ENCODE measurements around the gene KLRF1.

KLRF1 gene

DNA sequence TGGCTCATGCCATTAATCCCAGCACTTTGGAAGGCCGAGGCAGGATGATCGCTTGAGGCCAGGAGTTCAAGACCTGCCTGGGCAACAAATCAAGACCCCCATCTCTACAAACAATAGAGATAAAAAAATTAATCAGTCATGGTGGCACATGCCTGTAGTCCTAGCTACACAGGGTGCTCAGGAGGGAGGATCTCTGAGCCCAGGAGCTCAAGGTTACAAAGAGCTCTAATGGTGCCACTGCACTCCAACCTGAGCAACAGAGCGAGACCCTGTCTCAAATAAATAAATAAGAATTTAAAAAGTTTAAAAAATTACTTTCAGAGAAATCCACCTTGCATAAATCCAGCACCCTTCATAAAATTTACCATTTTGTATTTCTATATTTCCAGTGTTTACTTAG lies 2.2 kb downstream of the KLRF1 start:
- TF ChIP-seq POLR2A (IDR thresholded peaks at IDR 0.05; ENCODE audit: low read length) (no peak), GATA1 (IDR thresholded peaks at IDR 0.05; ENCODE audit: low read depth, low read length) (no peak)
- DNase-seq: no peak

DNA sequence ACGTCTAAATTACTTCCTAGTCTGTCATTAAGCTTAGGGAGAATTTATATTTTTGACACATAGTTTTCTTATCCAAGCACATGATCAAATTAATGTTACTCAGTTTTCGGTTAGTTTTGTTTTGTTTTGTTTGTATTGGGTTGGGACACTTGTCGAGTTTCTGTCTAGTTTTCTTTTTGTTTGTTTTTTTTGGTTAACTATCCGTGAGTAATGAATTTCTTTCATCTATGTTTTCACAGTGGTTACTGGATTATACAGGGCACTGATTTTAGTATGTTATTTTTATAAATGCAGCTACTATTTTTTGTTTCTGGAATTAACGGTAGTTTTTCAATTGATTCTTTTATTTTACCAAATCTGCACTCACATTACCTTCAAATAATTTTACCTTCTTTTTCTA lies 2.7 kb downstream of the KLRF1 start:
- TF ChIP-seq GATA1 (IDR thresholded peaks at IDR 0.05; ENCODE audit: low read depth, low read length) (no peak), POLR2A (IDR thresholded peaks at IDR 0.05; ENCODE audit: low read length) (no peak)
- no peak for DNase-seq

DNA sequence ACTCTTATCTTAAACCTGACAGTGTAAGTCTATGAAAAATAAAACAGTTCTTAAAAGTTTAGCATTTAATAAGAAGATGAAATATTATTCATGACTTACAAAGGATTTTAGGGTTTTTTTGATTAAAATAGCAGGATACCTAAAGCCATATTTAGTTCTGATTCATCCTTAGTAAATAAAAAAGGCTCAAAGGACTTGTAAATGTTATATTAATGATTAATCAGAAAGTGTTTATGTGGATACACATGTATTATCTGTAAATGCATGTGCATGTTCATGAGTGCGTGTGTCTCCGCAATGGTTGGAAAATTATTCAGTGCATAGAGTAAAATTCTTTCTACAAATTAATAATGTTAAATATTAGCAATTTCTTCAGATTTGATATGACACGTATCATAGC lies 4.4 kb downstream of the KLRF1 start:
- no peak for DNase-seq
- TF ChIP-seq POLR2A (IDR thresholded peaks at IDR 0.05; ENCODE audit: low read length) (no peak), GATA1 (IDR thresholded peaks at IDR 0.05; ENCODE audit: low read depth, low read length) (no peak)

DNA sequence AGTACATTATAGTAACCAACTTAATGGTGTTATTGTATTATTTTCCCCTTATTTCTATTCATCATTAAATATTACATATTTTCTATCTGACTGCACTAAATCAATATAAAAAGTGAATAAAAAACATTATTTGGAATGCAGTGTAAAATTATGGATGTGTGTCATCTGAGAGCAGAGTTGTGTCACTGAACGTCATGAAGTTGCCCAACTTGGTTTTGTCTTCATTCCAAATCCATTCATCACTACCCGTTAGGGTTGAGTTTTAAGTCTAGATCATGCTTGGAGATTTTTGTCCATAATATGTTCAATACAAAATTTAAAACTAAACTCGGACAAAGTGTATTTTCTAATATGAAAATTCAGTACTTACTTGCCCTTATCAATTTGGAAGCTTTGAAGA lies 16.1 kb downstream of the KLRF1 start:
- no peak for TF ChIP-seq POLR2A (IDR thresholded peaks at IDR 0.05; ENCODE audit: low read length)
- TF ChIP-seq GATA1 (IDR thresholded peaks at IDR 0.05; ENCODE audit: low read depth, low read length): no peak
- no peak for DNase-seq

DNA sequence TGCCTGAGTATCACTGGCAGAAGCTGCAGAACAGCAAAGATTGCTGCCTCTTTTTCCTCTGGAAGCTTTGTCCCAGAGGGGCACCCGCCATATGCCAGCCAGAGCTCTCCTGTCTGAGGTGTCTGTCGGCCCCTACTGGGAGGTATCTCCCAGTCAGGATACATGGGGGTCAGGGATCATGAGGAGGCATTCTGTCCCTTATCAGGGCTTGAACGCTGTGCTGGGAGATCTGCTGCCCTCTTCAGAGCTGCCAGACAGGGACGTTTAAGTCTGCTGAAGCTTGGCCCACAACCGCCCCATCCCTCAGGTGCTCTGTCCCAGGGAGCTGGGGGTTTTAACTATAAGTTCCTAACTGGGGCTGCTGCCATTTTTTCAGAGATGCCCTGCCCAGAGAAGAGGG lies 21.6 kb downstream of the KLRF1 start:
- no peak for DNase-seq
- TF ChIP-seq POLR2A (IDR thresholded peaks at IDR 0.05; ENCODE audit: low read length) (no peak), GATA1 (IDR thresholded peaks at IDR 0.05; ENCODE audit: low read depth, low read length) (no peak)

DNA sequence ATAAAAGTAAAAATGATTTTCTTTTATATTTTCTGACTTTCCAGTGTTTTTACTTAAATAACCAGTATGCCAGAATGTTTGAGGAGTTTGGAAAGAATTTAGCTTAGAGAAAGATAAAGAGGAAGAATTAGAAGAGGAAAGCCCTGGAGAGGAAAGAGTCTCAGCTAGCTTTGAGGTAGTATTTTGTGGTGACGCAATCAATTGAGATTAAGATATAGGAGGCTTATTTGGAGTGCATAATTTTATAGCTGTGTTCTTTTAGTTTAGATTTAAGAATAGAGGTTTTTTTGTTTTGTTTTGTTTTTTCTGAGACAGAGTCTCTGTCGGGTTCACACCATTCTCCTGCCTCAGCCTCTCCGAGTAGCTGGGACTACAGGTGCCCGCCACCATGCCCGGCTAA lies 23.8 kb downstream of the KLRF1 start:
- no peak for TF ChIP-seq GATA1 (IDR thresholded peaks at IDR 0.05; ENCODE audit: low read depth, low read length)
- TF ChIP-seq POLR2A (IDR thresholded peaks at IDR 0.05; ENCODE audit: low read length): no peak
- DNase-seq: no peak

DNA sequence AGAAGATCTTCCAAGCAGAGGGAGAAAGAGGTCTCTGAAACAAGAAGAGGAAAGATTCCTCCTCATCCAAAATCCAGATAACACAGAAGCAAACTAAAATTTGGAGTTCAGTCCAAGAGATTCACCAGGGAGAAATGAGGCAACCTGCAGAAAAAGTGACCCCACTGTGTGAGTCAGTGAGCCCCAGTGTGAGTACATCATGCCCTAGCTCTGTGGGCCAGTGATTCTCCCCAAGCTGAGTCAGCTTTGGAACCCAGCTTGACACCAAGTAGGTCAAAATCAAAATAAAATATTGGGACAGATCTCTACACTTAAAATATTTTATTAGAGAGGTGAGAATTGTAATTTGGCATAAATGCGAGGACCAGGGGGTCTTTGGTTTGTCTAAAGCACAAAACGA lies 24.6 kb downstream of the KLRF1 start:
- no peak for DNase-seq
- TF ChIP-seq POLR2A (IDR thresholded peaks at IDR 0.05; ENCODE audit: low read length): no peak
- TF ChIP-seq GATA1 (IDR thresholded peaks at IDR 0.05; ENCODE audit: low read depth, low read length): no peak

DNA sequence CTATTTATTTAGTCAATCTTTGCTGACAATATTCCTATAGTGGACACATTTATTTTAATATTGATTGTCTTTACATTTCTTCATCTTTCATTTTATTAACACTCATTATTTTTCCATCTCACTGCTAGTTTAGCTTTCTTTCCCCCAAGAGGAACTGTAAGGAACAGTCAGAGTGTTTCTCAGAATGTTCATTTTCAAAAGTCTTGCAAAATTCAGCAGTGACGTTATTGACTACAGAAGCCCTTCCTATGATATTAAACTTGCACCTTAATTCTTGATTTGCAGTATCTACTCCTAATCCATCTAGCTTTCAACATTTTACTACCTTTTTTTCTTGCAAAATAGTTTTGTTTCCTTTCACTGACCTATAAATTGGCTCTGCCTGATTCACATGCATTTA lies 28.9 kb downstream of the KLRF1 start:
- DNase-seq: no peak
- TF ChIP-seq POLR2A (IDR thresholded peaks at IDR 0.05; ENCODE audit: low read length) (no peak), GATA1 (IDR thresholded peaks at IDR 0.05; ENCODE audit: low read depth, low read length) (no peak)

DNA sequence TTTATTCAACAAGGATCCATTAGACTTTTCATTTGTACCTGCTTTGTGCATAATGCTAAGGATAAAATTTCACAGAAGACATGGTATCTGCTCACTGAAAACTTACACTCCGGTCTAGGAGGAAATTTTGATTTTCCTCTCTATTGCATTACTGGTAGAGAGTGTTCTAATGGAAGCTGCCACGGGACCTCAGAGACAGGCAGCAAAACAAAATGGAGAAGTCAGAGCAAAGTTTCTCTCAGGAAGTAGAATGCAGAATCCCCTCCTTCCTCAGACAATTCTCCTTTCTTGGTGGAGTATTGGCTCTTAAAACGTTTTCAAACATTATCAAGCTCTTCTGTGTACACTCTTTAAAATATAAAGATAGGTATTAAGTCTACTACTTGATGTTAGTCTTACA lies 29.6 kb downstream of the KLRF1 start:
- DNase-seq: no peak
- TF ChIP-seq POLR2A (IDR thresholded peaks at IDR 0.05; ENCODE audit: low read length): no peak
- TF ChIP-seq GATA1 (IDR thresholded peaks at IDR 0.05; ENCODE audit: low read depth, low read length): no peak

DNA sequence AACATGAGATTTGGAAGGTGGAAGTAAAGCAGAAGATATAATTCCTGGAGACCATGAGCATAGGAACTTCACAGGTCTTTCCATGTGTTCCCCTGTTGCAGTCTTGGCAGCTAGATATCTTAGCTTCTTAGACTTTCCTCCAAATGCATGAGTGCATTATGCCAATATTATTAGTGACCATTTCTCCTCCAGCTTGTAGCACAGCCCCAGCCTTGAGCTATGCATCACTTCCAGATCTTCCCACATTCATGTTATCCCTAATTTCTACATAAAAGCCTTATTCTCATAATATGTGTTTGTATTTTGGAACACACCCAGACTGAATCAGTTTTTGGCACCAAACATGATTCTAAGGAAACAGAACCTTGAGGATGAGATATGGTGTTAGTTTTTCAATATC lies 30.9 kb downstream of the KLRF1 start:
- DNase-seq: no peak
- TF ChIP-seq GATA1 (IDR thresholded peaks at IDR 0.05; ENCODE audit: low read depth, low read length) (no peak), POLR2A (IDR thresholded peaks at IDR 0.05; ENCODE audit: low read length) (no peak)

DNA sequence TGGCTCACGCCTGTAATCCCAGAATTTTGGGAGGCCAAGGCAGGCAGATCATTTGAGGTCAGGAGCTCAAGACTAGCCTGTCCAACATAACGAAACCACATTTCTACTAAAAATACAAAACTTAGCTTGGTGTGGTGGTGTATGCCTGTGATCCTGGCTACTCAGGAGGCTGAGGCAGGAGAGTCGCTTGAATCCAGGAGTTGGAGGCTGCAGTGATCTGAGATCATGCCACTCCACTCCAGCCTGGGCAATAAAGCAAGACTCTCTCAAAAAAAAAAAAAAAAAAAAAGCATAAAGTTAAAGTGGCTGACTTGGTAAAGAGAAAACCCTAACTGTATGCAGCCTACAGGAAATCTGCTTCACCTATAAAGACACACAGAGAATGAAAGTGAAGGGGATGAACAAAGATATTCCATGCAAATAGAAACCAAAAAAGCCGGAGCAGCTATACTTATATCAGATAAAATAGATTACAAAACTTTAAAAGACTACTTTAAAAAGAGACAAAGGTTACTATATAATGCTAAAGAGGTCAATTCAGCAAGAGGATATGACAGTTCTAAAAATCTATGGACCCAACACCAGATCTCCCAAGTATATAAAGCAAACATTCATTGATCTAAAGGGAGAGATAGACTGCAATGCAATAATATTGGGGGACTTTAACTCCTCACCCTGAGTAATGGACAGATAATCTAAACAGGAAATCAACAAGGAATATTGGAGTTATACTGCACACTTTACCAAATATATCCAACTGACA lies 37.8 kb downstream of the KLRF1 start:
- no peak for DNase-seq
- TF ChIP-seq POLR2A (IDR thresholded peaks at IDR 0.05; ENCODE audit: low read length) (no peak), GATA1 (IDR thresholded peaks at IDR 0.05; ENCODE audit: low read depth, low read length) (no peak)

DNA sequence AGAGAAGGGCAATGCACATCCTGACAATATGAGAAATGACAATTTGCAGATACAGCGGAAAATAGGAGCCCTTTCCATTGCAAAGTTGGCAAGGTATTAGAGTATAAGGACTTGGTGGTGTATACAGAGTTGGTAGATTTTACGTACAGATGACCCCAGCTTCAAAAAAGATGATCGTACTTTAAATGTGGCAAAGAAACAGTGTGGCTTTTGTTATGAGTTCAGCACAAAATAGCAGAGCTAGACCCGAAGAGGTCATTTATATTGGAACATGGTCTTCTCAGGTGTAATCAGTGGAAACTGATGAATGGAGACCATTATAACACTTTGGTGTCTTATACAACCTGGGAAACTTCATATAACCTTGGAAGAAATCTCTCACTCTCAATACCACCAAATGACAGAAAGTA lies 39.6 kb downstream of the KLRF1 start:
- no peak for TF ChIP-seq GATA1 (IDR thresholded peaks at IDR 0.05; ENCODE audit: low read depth, low read length)
- TF ChIP-seq POLR2A (IDR thresholded peaks at IDR 0.05; ENCODE audit: low read length): no peak
- no peak for DNase-seq

DNA sequence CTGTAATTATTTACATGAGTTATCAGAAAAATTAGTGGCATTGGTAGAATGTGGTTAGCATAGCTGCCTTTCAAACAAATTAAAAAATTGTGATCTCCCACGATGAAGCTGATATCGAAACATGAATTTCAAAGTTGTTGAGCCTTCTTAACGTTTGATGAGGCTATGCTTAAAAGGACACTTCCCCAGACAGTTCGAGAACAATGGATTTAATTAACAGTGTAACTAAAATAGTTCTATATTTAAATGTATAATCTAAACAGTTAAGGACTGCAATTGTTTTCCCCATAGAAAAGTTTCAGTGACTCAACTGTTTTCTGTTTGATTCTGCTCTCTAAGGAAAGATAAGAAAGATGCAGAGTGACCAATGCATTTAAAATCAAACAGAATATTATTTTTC lies 40.2 kb downstream of the KLRF1 start:
- no peak for DNase-seq

DNA sequence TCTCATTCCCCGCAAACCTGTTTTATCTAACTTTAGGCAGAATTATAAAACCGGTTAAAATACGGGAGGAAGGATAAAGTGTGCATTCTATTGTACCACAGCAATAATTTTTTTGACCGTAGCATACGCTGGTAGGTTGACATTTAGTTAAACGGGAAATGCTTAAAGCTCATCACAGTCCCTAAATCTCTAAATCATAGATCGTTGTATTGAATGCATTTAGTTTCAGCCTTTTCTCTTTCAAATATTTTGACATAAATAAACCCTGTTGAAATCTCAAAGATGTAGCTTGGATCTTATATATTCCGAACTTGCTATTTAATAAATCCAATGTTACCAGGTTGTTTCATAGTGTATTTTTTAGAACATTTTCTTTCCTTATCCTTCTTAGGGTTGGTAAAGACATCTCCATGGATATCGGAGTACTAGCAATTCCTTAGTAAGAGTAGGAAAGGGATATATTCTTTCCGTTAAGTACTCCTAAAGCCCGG lies 41.1 kb downstream of the KLRF1 start:
- no peak for DNase-seq
- TF ChIP-seq POLR2A (IDR thresholded peaks at IDR 0.05; ENCODE audit: low read length) (no peak), GATA1 (IDR thresholded peaks at IDR 0.05; ENCODE audit: low read depth, low read length) (no peak)

More for the DNA sequence above, 40.2 kb downstream of the KLRF1 start:
- no peak for TF ChIP-seq GATA1 (IDR thresholded peaks at IDR 0.05; ENCODE audit: low read depth, low read length)
- no peak for TF ChIP-seq POLR2A (IDR thresholded peaks at IDR 0.05; ENCODE audit: low read length)

DNA sequence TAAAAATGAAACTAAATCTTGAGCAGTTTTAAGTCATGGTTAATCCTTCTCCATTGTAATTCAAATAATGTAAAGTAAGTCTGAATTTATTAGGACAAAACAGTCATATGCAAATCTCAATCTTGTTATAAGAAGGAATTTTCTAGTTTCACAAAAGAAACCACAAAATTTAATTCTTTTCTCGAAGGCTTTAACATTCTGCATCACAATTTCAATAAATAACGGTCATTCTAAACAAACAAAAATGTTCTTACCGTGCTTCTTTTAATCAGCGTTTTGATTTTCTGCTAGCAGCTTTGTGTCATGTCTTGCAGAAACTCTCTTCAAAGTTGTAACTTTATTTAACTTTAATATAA lies 41.6 kb downstream of the KLRF1 start:
- DNase-seq: no peak
- TF ChIP-seq GATA1 (IDR thresholded peaks at IDR 0.05; ENCODE audit: low read depth, low read length) (no peak), POLR2A (IDR thresholded peaks at IDR 0.05; ENCODE audit: low read length) (no peak)

Measured in erythroblast (primary cell).